Islet precursor cell (in vitro differentiated cells): ENCODE measurements around the gene LZTS3.
"Not testable (repeated sequence)": the region's sequence is repeated elsewhere in the genome, so short reads cannot be mapped to it uniquely, and the experiment has no call there.

Source experiments
- DNase-seq: peaks from one replicate; pipeline ENCODE4 v3.0.0-alpha.2; 2018

LZTS3 gene

DNA sequence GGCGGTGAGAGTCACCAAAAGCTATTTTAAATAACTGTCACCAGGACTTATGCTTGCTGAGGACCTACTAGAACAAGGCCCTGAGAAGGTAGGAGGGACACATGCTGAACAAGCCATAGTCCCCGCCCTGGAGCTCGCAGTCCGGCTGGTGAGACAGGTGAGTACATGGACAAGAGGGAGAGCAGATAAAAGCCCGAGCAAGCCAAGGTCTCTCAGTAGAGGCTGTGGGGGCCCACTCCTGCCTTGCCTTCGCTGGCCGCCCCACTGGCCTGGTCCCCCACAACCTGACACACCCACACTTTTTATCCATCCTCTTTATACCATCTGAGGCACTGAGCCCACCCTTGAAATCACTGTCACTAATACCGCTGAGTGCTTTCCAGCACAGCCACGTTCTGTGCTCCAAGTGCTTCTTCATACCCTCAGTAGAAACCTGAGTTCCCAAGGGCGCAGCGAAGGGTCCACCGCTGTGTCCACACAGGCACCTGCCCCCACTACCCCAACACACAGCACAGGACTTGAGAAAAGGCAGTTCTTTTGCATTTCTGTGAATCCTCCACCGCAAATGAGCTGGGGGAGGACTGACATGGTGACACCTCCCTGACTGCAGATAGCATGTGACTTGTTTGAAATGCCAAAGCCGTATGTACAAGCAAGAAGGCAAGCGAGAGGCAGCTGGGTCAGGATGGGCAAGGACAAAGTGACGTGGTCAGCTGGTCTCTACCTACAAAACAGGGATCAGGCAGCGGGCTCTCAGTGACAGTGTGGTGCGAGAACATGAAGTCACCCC lies 19.1 kb upstream of the LZTS3 start:
- no peak for DNase-seq

DNA sequence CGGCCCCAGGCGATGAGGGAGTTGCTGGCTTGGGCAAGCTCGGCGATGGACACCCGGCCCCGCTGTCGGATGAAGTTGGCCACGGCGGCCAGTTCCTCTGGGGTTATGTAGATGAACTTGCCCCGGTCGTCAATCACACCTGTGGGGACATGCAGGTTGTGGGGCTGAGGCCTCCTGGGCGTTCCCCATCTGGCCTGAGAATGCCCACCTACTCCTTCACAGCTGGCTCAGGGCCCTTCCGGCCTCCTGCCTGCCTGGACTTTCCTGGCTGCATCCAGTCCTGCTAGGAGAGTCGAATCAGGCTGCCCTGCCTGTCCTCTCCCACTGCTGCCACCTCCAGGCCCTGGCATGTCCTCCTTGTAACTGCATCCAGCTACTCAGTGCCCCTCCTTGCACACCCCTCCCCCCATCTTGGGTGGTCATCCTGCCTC lies 17.3 kb upstream of the LZTS3 start:
- no peak for DNase-seq

- DNase-seq: no peak
Observed at GRCh38 chr20:3189561-3190131, 16.3 kb upstream of the LZTS3 start.

- no peak for DNase-seq
Observed at GRCh38 chr20:3188823-3189413, 15.6 kb upstream of the LZTS3 start.

DNA sequence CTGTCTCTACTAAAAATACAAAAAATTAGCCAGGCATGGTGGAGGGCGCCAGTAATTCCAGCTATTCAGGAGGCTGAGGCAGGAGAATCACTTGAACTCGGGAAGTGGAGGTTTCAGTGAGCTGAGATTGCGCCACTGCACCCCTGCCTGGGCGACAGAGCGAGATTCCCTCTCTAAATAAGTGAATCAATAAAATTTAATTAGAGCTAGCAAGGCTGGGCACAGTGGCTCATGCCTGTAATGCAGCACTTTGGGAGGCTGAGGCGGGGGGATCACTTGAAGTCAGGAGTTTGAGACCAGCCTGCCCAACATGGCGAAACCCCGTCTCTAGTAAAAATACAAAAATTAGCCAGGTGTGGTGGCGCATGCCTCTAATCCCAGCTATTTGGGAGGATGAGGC lies 14.5 kb upstream of the LZTS3 start:
- not testable (repeated sequence) for DNase-seq

DNA sequence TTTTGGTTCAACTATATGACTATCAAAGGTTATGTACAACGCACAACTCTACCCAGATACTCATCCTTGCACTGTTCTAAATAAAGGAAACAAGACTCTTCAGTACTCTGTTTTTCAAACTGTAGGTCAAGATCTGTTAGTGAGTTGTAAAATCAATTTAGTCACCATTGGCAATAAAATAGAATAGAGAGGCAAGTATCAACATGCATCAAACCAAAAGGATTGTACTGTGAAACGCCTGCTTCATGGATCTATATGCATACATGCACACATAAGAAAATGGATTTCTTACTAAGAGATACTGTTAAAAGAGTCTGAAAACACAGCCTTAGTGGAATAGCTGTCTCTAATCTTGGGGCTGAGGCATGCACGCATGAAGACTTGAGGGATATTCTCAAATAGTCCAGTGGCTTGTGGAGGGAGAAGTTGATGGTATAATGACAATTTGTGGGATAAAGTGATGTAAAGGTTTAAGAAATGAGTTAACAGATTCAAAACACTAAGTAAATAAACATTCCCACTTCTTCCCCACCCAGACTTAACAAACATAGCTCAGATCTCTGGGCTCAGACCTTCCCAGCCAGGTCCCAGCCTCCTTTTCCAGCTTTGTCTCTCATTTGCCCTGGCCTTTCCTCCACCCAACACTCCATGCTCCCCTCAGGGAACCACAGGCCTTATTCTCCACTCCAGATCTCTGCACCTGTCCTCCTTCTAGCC lies 10.7 kb upstream of the LZTS3 start:
- DNase-seq: no peak

DNA sequence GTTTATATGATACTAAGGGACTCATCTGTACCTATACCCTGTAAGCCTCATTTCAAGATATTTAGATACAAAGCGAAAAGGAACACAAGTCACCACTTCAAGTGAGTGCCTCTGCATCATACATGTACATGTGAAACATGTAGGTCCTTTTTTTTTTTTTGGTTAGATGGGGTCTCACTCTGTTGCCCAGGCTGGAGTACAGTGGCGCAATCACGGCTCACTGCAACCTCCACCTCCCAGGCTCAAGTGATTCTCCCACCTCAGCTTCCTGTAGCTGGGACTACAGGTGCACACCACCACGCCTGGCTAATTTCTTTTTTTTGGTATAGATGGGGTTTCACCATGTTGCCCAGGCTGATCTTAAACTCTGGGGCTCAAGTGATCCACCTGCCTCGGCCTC lies 9.1 kb upstream of the LZTS3 start:
- DNase-seq: not testable (repeated sequence)

GRCh38 chr20:3181270-3181669 lies 7.9 kb upstream of the LZTS3 start:
- DNase-seq: no peak

DNA sequence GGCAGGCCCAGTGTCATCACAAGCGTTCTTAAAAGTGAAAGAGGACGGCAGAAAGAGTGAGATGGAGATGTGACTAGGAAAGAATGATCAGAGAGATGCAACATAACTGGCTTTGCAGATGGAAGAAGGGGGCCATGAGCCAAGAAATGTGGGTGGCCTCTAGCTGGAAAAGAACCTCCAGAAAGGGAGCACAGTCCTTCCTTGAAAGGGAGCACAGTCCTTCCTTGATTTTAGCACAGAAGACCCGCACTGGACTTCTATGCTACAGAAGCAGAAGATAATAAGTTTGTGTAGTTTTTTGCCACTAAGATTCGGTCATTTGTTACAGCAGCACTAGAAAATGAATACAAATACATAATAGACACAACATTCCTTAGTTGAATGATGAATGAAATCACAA lies 7.0 kb upstream of the LZTS3 start:
- no peak for DNase-seq

DNA sequence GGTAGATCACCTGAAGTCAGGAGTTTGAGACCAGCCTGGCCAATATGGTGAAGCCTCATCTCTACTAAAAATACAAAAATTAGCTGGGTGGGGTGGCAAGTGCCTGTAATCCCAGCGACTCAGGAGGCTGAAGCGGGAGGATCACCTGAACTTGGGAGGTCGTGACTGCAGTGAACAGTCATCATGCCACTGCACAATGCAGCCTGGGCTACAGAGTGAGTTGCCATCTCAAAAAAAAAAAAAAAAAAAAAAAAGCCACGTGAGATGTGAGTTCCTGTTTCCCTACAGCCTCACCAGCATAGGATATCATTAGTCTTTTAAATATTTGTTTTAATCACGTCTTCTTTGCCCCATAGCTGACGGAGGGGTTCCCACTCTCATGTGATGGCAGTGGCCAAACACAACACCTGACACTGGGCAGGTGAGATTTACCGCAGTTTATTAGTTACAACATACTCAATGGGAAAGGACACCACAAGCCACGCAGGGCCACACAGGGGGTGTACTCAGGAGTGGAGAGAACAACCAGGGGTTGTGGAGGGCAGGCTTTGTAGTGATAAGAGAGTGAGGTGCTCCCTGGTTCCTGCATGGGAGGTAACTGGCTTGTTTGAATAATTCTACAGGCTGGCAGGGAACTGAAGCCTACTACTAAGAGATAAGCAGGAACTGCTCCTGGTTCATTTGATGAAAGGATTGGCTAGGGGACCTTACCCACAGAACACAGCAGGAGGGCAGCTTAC lies 4.6 kb upstream of the LZTS3 start:
- no peak for DNase-seq

DNA sequence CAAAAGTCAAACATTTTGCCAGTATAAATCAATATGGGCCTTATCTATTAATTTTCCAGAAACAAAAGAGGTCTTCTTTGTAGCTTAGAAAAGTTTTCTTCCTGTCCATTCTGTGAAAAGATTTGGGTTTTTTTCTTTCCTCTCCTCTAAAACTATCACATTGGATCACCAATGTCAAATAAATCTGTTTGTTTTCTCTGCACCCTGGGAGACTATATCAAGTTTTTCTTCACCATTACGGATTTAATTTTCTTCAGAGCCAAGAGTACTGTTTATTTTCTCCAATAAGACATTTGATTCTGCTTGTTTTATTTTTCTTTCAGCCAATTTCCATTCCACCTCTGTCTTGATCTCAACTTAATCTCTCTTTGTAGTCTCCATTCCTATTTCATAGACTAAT lies 1.9 kb upstream of the LZTS3 start:
- no peak for DNase-seq

DNA sequence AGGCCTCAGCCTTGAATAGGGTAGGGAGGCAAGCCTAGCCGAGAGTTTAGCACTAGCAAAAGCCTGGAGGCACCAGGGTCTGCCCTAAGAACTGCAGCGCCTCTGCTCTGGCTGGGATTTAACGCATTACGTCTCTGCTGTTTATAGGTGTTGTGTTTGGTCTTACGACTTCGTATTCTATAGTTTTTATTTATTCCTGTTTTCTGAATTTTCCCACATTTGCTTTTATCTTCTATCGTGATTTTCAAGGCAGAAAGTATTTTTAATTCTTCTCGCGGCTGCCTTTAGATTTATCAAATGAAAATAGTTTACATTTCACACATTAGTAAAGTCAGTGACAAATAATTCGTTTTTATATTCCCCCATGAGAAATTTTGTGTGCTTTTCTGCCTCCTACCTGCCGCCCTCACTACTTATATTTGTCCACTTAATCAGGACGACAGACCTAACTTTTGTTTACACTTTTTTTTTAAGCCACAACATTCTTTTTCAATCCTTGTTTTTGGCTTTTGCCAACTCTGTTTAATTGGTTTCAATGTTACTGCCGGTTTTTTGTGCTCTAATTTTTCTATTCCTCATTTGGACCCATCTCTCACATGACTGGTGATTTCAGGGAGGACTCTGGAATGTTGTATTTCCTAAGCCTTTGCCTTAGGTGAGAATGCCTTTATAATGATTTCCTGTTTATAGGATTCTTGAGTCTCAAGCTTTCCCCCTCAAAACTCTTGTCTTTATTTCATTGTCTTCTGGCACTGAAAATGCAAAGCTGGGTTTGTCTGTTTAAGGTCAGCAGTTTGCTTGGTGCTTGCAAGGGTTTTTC lies 1.3 kb upstream of the LZTS3 start:
- no peak for DNase-seq

- DNase-seq: peak; percentile 93
Observed at GRCh38 chr20:3173610-3174441, 477 bp upstream of the LZTS3 start.

- no peak for DNase-seq
Observed at GRCh38 chr20:3172126-3172932, 1.0 kb downstream of the LZTS3 start.

GRCh38 chr20:3171391-3172125 lies 1.8 kb downstream of the LZTS3 start:
- no peak for DNase-seq

GRCh38 chr20:3168829-3169590 lies 4.3 kb downstream of the LZTS3 start:
- DNase-seq: no peak

GRCh38 chr20:3168079-3168828 lies 5.1 kb downstream of the LZTS3 start:
- peak; percentile 79 for DNase-seq

DNA sequence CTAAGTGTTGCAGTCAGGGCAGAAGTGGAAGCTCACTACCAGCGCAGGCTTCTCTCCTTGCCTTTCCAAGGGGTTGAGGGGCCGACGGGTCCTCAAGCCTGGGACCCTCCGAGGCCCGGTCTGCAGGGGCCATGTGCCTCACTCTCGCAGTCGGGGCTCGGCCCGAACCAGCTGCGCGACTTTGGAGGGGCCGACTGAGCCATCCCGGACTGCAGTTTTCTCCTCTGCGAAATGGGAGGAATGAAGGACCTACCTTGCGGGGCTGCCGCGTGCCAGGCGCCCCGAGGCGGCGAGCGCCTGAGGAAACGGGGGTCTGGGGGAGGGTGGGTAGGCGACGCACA lies 5.6 kb downstream of the LZTS3 start:
- no peak for DNase-seq
